GM18499 (cell line): Measurements from ENCODE around the gene ATRN.
"Not testable (repeated sequence)": the region's sequence is repeated elsewhere in the genome, so short reads cannot be mapped to it uniquely, and the experiment has no call there.

Source experiments
- ATAC-seq: cut with Tn5 transposase; IDR thresholded peaks from one replicate; pipeline ENCODE4 v1.9.1; 2021; ENCODE audit warnings: moderate number of reproducible peaks; ENCODE audit not compliant: insufficient read depth, unreplicated experiment

ATRN gene

GRCh38 chr20:3559637-3560036 is 88.8 kb downstream of the ATRN start:
- no peak for ATAC-seq

GRCh38 chr20:3560162-3560561 is 89.3 kb downstream of the ATRN start:
- ATAC-seq, result no peak

- no peak for ATAC-seq
Measured at GRCh38 chr20:3560578-3560977, 89.8 kb downstream of the ATRN start.

- no peak for ATAC-seq
Measured at GRCh38 chr20:3563133-3563532, 92.3 kb downstream of the ATRN start.

GRCh38 chr20:3563548-3564177 is 92.8 kb downstream of the ATRN start:
- no peak for ATAC-seq

- ATAC-seq, result no peak
Measured at GRCh38 chr20:3565851-3566250, 95.0 kb downstream of the ATRN start.

GRCh38 chr20:3572151-3572550 is 101.3 kb downstream of the ATRN start:
- no peak for ATAC-seq

- ATAC-seq, result no peak
Measured at GRCh38 chr20:3576363-3576762, 105.5 kb downstream of the ATRN start.

- ATAC-seq, result no peak
Measured at GRCh38 chr20:3577366-3577765, 106.5 kb downstream of the ATRN start.

- ATAC-seq, result no peak
Measured at GRCh38 chr20:3580412-3580811, 109.6 kb downstream of the ATRN start.

- no peak for ATAC-seq
Measured at GRCh38 chr20:3583765-3584164, 112.9 kb downstream of the ATRN start.

- no peak for ATAC-seq
Measured at GRCh38 chr20:3586093-3586492, 115.3 kb downstream of the ATRN start.

- ATAC-seq, result no peak
Measured at GRCh38 chr20:3590164-3590563, 119.3 kb downstream of the ATRN start.

GRCh38 chr20:3592931-3593330 is 122.1 kb downstream of the ATRN start:
- ATAC-seq, result no peak

- ATAC-seq, result no peak
Measured at GRCh38 chr20:3595541-3595940, 124.7 kb downstream of the ATRN start.

GRCh38 chr20:3603108-3603507 is 132.3 kb downstream of the ATRN start:
- ATAC-seq, result no peak

- ATAC-seq, result not testable (repeated sequence)
Measured at GRCh38 chr20:3605386-3605886, 134.6 kb downstream of the ATRN start.

- ATAC-seq, result no peak
Measured at GRCh38 chr20:3606021-3606420, 135.2 kb downstream of the ATRN start.

- ATAC-seq, result no peak
Measured at GRCh38 chr20:3611901-3612300, 141.1 kb downstream of the ATRN start.

GRCh38 chr20:3612795-3613572 is 142.2 kb downstream of the ATRN start:
- no peak for ATAC-seq

- no peak for ATAC-seq
Measured at GRCh38 chr20:3613821-3614440, 143.1 kb downstream of the ATRN start.
